Activated T-cell treated with anti-CD3 and anti-CD28 coated beads, Interleukin-2, amount 50 U/mL, for 4 hours (primary cell): Measurements from ENCODE around the gene MYL1. TPM values are rescaled to one million over a fixed set of nuclear protein-coding genes. Genes with fewer than 3 reads are reported as not detected.

Experiments
- ATAC-seq, 2 donors: fragments of 200-7000 bp; cut with Tn5 transposase; one replicate each; pipeline ENCODE4 v1.10.0; 2021
- DNase-seq: peaks from one replicate; pipeline ENCODE4 v3.0.0-alpha.2; 2020
- H3K27me3 Mint-ChIP-seq: one replicate; pipeline ENCODE4 v1.8.0; 2021; ENCODE audit warnings: low read depth, mixed read lengths
- H3K36me3 Mint-ChIP-seq: one replicate; pipeline ENCODE4 v1.8.0; 2022; ENCODE audit warnings: mixed read lengths; ENCODE audit not compliant: insufficient read depth
- H3K4me1 Mint-ChIP-seq: one replicate; pipeline ENCODE4 v1.8.0; 2021; ENCODE audit warnings: low read depth, mixed read lengths
- H3K4me3 Mint-ChIP-seq: one replicate; pipeline ENCODE4 v1.8.0; 2021; ENCODE audit warnings: mild to moderate bottlenecking, moderate library complexity, mixed read lengths
- H3K9me3 Mint-ChIP-seq: one replicate; pipeline ENCODE4 v1.8.0; 2021; ENCODE audit warnings: mixed read lengths
- total RNA-seq, 3 donors: library from RNA; stranded (reverse); gene quantifications; one replicate each; pipeline ENCODE4 v1.2.1, GENCODE V29; 2021

The MYL1 gene
- total RNA-seq, result not detected

DNA sequence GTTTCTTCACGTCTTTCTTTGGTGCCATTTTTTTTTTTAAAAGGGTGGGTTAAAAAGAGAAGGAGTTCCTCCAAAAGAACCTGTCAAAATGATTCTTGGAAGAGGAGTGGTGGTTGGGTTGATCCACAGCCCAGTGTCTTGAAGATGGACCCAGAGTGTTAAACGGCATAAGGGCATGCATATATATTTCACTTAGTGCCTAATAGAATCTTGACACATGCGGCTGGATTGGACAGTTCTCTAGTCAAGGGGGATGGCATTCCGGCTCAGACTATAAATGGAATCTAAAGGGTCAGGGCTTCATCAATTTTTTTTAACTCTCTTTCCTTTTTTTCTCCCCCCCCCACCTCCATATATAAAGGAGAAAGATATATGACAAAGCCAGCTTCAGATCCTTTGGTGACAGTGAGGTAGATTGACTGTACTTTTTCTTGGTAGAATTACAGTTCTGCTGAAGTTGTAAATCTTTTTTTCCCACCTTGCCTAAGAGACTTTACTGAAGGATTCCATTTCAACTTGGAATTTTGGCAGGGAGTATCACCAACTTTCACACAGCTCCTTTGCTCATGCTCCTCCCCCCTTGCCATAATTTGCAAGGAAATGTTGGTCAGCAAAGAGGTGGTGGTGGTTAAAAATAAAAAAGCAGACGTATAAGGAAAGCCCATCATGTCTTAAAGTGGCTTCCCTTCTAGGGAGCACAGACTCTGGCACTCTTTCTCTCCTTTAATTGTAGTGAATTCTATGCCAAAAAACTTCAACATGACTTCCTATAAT, at the start of gene MYL1:
MYL1 (minus strand) TSS at position 160 of the 774 bp plus-strand sequence; CDS start at position 28, 132 bp downstream.
- ATAC-seq (no peak), DNase-seq (no peak)
- Mint-ChIP-seq H3K27me3 (no peaks in the 10 kb centered on the region), H3K9me3 (no peaks in the 10 kb centered on the region), H3K36me3 (no peaks in the 10 kb centered on the region), H3K4me1 (no peaks in the 10 kb centered on the region), H3K4me3 (no peak within 1 kb of the TSS)

DNA sequence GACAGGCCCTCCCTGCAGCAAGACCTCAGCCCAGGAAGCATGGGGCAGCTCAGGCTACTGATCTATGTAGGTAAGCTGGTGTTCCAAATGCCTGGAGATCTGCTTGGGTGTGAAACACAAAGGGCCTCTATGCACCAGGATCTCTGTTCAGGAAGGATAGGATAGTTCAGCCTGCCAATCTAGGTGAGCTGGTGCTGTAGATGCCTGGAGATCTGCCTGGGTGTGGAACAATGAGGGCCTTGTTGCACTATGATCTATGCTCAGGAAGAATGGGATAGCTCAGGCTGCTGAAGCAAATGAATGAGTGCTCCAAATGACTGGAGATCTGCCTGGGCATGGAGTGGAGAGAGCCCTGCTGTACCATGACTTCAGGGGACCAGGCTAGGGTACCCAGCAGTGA, 48.9 kb upstream of the MYL1 start:
- Mint-ChIP-seq H3K4me1 (no peaks in the 10 kb centered on the region), H3K36me3 (no peaks in the 10 kb centered on the region), H3K4me3 (no peak overlapping the region), H3K9me3 (no peaks in the 10 kb centered on the region), H3K27me3 (peaks cover 4% of the 10 kb centered on the region)
- DNase-seq, result no peak
- no peak for ATAC-seq

- ATAC-seq (no peak), DNase-seq (no peak)
- Mint-ChIP-seq H3K4me1 (no peaks in the 10 kb centered on the region), H3K9me3 (no peaks in the 10 kb centered on the region), H3K36me3 (no peaks in the 10 kb centered on the region), H3K27me3 (peaks cover 4% of the 10 kb centered on the region), H3K4me3 (no peak overlapping the region)
These were observed 48.3 kb upstream of the MYL1 start for GRCh38 chr2:210363261-210363660.

DNA sequence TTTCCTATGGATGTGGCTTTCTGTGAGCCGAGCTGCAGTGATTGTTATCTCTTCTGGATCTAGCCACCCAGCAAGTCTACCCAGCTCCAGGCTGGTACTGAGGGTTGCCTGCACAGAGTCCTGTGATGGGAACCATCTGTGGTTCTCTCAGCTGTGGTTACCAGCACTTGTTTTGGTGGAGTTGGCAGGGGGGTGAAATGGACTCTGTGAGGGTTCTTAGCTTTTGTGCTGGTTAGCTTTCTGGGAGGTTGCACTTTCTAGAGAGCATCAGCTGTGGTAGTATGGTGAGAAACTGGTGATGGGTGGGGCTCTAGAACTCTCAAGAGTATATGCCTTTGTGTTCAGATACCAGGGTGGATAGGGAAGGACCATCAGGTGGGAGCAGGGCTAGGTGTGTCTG, 45.4 kb upstream of the MYL1 start:
- DNase-seq, result no peak
- Mint-ChIP-seq H3K4me1 (no peaks in the 10 kb centered on the region), H3K36me3 (no peaks in the 10 kb centered on the region), H3K27me3 (peaks cover 4% of the 10 kb centered on the region), H3K4me3 (no peak overlapping the region), H3K9me3 (no peaks in the 10 kb centered on the region)
- no peak for ATAC-seq

- no peaks in the 10 kb centered on the region for H3K9me3 Mint-ChIP-seq
- H3K4me1 Mint-ChIP-seq, result no peaks in the 10 kb centered on the region
- no peaks in the 10 kb centered on the region for H3K27me3 Mint-ChIP-seq
- DNase-seq (no peak), ATAC-seq (no peak)
- H3K36me3 Mint-ChIP-seq, result no peaks in the 10 kb centered on the region
- H3K4me3 Mint-ChIP-seq, result no peak overlapping the region
These were observed 42.0 kb upstream of the MYL1 start for GRCh38 chr2:210356944-210357343.

- H3K27me3 Mint-ChIP-seq, result no peaks in the 10 kb centered on the region
- no peak overlapping the region for H3K4me3 Mint-ChIP-seq
- no peak for DNase-seq
- peaks cover 8% of the 10 kb centered on the region for H3K9me3 Mint-ChIP-seq
- no peak for ATAC-seq
- no peaks in the 10 kb centered on the region for H3K4me1 Mint-ChIP-seq
- H3K36me3 Mint-ChIP-seq, result no peaks in the 10 kb centered on the region
These were observed 22.2 kb upstream of the MYL1 start for GRCh38 chr2:210337159-210337558.

GRCh38 chr2:210324906-210325305, 9.9 kb upstream of the MYL1 start:
- no peaks in the 10 kb centered on the region for H3K36me3 Mint-ChIP-seq
- H3K27me3 Mint-ChIP-seq, result no peaks in the 10 kb centered on the region
- no peaks in the 10 kb centered on the region for H3K4me1 Mint-ChIP-seq
- DNase-seq, result no peak
- no peak for ATAC-seq
- no peak overlapping the region for H3K4me3 Mint-ChIP-seq
- peaks cover 4% of the 10 kb centered on the region for H3K9me3 Mint-ChIP-seq

DNA sequence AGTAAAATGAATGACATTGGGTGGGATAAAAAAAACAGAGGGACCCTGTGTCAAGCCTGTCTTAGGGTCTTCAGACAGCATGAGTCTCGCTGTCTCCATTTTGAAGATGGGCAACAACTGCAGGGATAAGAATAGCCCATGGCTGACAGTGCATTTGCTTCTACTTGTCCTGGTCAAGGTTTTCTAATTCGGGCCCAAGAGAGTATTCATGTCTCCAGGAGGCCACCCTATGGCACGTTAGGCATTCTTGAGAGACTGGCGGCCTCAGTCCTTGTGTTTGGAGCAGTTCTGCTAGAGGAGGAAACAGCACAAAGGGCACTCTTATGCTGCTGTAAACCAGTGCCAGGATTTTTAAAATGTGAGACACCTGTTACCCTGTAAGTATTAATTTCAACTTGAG, 9.5 kb upstream of the MYL1 start:
- Mint-ChIP-seq H3K9me3 (peaks cover 4% of the 10 kb centered on the region), H3K36me3 (no peaks in the 10 kb centered on the region), H3K27me3 (no peaks in the 10 kb centered on the region), H3K4me3 (no peak overlapping the region), H3K4me1 (no peaks in the 10 kb centered on the region)
- DNase-seq (no peak), ATAC-seq (no peak)

GRCh38 chr2:210323003-210323402, 8.0 kb upstream of the MYL1 start:
- no peaks in the 10 kb centered on the region for H3K36me3 Mint-ChIP-seq
- no peaks in the 10 kb centered on the region for H3K27me3 Mint-ChIP-seq
- DNase-seq (no peak), ATAC-seq (no peak)
- peaks cover 4% of the 10 kb centered on the region for H3K9me3 Mint-ChIP-seq
- H3K4me1 Mint-ChIP-seq, result no peaks in the 10 kb centered on the region
- H3K4me3 Mint-ChIP-seq, result no peak overlapping the region

DNA sequence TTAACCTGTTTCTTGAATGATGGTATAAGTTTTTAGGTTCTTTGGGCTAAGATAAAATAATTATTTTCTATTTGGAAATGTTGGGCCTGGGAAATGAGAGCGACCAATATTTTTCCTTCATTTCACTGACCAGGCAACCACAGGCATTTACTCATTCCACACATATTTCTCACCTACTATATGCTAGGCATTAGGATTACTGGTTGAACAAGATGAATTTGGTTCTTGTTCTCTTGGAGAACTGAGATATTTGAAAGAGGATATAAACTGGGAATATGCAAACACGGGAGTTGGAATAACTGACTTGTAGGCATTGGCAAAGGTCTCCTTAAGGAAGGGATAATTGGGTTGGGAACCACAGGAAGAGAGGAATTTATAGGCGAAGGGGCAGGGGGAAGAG, 3.9 kb upstream of the MYL1 start:
- H3K4me3 Mint-ChIP-seq, result no peak overlapping the region
- H3K4me1 Mint-ChIP-seq, result no peaks in the 10 kb centered on the region
- H3K27me3 Mint-ChIP-seq, result no peaks in the 10 kb centered on the region
- no peak for ATAC-seq
- no peaks in the 10 kb centered on the region for H3K9me3 Mint-ChIP-seq
- no peaks in the 10 kb centered on the region for H3K36me3 Mint-ChIP-seq
- no peak for DNase-seq

DNA sequence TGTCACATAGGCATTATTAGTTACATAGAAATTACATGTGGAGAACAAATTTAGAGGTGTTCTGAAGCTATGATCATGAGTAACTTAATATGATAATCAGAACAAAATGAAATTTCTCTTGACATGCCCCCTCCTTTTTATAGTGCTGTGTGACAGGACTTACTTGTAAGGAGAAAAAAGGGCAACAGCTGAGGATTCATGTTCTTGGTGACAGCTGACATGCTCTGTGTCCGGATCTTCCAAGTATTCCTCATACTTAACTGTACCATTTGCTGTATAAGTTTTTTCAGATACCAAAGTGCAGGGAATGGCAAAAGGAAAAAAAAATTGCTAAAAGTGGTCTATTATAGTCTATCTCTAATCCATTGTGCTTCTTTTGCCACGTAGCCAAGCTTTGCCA, 3.5 kb upstream of the MYL1 start:
- DNase-seq, result no peak
- Mint-ChIP-seq H3K36me3 (no peaks in the 10 kb centered on the region), H3K4me3 (no peak overlapping the region), H3K9me3 (no peaks in the 10 kb centered on the region), H3K27me3 (no peaks in the 10 kb centered on the region), H3K4me1 (no peaks in the 10 kb centered on the region)
- ATAC-seq, result no peak

GRCh38 chr2:210310550-210310949, 4.4 kb downstream of the MYL1 start:
- Mint-ChIP-seq H3K4me3 (no peak overlapping the region), H3K9me3 (no peaks in the 10 kb centered on the region), H3K4me1 (no peaks in the 10 kb centered on the region), H3K36me3 (no peaks in the 10 kb centered on the region), H3K27me3 (peaks cover 2% of the 10 kb centered on the region)
- no peak for ATAC-seq
- DNase-seq, result no peak

GRCh38 chr2:210309548-210310233, 5.3 kb downstream of the MYL1 start:
- Mint-ChIP-seq H3K9me3 (no peaks in the 10 kb centered on the region), H3K4me3 (no peak overlapping the region), H3K27me3 (peaks cover 2% of the 10 kb centered on the region), H3K36me3 (no peaks in the 10 kb centered on the region), H3K4me1 (no peaks in the 10 kb centered on the region)
- no peak for ATAC-seq
- DNase-seq, result no peak

GRCh38 chr2:210303498-210303897, 11.5 kb downstream of the MYL1 start:
- DNase-seq (no peak), ATAC-seq (no peak)
- no peak overlapping the region for H3K4me3 Mint-ChIP-seq
- H3K27me3 Mint-ChIP-seq, result peaks cover 2% of the 10 kb centered on the region
- no peaks in the 10 kb centered on the region for H3K9me3 Mint-ChIP-seq
- H3K36me3 Mint-ChIP-seq, result no peaks in the 10 kb centered on the region
- no peaks in the 10 kb centered on the region for H3K4me1 Mint-ChIP-seq

DNA sequence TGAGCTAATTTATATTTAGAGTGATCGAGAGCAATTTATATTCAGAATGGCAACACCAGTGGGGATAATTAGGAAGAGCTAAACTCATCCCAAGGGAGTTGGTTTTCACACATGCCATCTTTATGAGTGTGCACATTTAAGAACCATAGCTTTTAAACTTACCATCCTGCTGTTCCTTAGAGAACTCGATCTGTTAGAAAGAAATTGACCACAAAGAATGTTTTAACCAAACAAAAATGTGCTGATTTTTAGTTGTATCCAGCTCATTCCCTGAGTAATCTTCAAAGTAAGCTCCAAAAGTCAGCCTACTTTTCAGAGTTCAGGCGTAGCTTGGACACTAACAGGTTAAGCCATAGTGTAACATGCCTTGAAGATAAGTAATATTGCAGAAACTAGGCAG, 12.6 kb downstream of the MYL1 start:
- Mint-ChIP-seq H3K9me3 (no peaks in the 10 kb centered on the region), H3K4me3 (no peak overlapping the region), H3K4me1 (no peaks in the 10 kb centered on the region), H3K27me3 (peaks cover 2% of the 10 kb centered on the region), H3K36me3 (no peaks in the 10 kb centered on the region)
- ATAC-seq (no peak), DNase-seq (no peak)
